ELR (cell line): Measurements from ENCODE around the gene COL23A1.
A peak's percentile ranks its signal among the peaks of the same experiment; 100 is the strongest.

Source experiments
- DNase-seq: peaks from one replicate; pipeline ENCODE4 v3.0.0-alpha.2; 2015; ENCODE audit warnings: low read depth

The COL23A1 gene

GRCh38 chr5:178590141-178590923 is at the start of gene COL23A1:
TSS of gene COL23A1 (minus strand) at chr5:178590393.
- DNase-seq, result peak; percentile 10

GRCh38 chr5:178637356-178638074 is 47.3 kb upstream of the COL23A1 start:
- no peak for DNase-seq

- no peak for DNase-seq
These were observed 42.1 kb upstream of the COL23A1 start for GRCh38 chr5:178632285-178632684.

DNA sequence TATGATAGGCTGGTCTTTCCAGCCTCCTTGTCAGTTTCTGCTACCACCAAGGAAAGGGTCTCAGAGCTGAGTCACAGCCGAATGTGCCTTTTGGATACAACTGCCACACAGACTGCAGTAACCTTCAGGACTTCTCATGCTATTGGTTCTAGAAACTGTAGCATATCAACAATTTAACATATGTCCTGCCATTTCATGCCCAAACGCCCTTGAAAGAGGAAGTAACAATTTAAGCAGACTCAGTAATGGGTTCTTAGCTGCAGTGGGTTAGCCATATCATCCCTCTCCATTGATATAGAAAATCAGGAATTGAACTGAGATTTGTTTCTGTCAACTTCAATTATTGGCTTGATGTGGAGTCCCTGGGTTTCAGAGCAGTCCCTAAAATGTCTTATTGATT is 40.8 kb upstream of the COL23A1 start:
- DNase-seq, result no peak

DNA sequence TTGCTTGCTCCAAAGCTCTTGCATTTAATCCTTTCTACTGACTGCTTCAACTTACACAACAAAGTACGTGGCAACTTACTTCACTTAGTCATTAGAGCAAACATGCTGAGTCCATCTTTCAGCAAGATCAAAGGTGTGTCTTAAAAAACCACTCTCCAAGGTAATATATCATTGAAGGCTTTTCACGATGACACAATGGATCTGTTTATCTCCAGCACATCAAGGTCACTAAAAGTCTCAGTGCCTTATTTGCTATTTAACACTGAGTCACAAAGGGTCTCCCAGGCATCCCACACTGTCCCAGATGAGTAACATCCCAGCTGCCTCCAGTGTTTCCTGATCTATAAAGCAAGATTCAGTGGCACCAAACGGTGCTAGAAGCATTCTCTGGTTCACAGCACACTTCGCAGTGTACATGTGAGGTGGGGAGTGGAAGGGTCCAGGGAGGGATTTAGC is 40.3 kb upstream of the COL23A1 start:
- peak; percentile 75 for DNase-seq

- no peak for DNase-seq
These were observed 37.0 kb upstream of the COL23A1 start for GRCh38 chr5:178627259-178627598.

DNA sequence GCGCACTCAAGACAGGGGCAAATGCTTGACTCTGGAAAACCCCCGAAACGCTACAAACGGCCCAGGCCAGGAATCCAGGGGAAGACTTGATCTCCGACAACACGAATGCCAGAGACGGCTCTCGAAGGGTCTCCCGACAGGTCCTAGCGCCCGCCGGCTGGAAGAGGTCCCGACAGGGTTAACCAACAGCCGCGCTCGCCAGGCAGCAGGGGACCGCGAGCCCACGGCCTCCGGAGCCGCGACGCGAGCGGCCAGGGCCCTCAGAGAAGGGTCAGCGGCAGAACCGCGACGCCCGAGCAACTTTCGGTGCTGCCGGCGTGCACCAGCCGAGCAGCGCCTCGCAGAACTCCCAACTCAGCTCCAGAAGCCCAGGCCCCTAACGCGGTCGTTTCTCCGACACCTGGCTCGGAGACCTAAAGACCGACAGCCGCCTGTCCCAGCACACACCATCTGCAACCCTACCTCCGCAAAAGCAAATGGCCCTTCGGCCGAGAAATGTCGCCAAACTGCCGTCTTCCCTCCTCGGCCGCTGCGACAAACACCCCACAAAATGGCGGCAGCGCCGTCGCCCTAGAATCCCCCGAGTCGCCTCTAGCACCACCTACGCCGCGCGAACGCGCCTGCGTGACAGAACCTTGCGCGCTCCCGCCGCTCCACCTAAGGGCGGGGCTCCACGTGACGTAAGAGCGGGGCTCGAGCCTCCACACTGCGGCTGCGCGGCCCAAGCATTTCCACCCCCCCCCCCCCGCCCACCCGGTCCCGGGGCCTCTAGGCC is 36.5 kb upstream of the COL23A1 start, which contains the start of gene CLK4:
Gene CLK4 (minus strand): TSS at position 567 of the 775 bp plus-strand sequence. CDS start 3,634 bp downstream, outside the sequence.
- peak; percentile 95 for DNase-seq

- DNase-seq, result no peak
These were observed 35.7 kb upstream of the COL23A1 start for GRCh38 chr5:178625679-178626483.

GRCh38 chr5:178624631-178625546 is 34.7 kb upstream of the COL23A1 start:
- peak; percentile 55 for DNase-seq

GRCh38 chr5:178622679-178623247 is 32.6 kb upstream of the COL23A1 start:
- no peak for DNase-seq

- no peak for DNase-seq
These were observed 29.2 kb upstream of the COL23A1 start for GRCh38 chr5:178619390-178619789.

DNA sequence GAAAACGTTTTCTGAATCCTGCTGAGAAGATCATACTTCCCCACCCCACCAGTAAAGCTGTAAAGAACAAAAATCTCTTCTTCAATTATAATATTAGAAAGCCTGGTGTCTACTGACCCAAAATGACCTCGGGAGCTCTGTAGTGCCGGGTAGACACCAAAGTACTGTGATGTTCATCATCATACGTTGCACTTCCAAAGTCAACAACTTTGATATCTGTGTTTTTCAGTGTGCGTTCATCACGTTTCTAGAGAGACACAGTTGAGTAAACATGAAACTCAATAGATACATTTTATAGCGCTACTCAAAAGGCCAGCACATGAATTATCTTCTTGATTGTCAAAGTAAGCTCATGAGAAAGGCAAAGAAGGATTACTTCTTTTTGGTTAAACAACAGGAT is 22.1 kb upstream of the COL23A1 start:
- DNase-seq, result no peak

DNA sequence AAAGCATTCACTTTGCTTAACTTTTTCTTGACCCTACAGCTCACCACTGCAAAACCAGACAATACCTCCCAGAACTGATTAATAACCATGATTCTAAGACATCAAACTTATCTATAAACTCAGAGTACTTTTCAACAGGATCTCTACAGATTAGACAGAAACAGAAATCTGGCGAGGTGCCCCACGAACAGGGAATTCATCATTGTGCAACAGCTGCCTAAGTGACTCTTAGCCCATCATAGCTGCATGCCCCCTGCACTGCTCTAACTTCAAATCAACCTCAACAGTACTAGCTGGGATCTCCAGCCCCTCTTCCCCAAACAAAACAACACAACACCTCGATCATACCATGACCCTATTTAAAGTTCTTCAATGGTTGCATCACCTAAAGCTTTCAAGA is 16.1 kb upstream of the COL23A1 start:
- DNase-seq, result no peak

DNA sequence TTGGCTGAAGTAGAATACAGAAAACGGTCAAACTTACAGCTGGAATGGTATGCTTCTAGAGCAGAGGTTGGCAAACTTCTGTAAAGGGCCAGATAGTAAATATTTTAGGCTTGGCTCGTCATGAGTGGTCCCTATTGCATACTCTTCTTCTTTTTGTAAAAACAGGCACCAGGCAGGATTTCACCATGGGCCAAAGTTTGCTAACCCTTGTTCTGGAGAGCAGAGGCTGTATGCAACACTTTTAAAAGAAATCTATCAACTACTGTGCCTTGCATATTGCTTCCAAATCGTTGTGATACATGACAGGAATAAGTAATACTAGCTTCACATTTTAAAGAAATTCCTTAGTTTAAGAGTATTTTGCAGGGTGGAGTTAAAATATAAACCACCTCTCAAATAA is 15.6 kb upstream of the COL23A1 start:
- no peak for DNase-seq

DNA sequence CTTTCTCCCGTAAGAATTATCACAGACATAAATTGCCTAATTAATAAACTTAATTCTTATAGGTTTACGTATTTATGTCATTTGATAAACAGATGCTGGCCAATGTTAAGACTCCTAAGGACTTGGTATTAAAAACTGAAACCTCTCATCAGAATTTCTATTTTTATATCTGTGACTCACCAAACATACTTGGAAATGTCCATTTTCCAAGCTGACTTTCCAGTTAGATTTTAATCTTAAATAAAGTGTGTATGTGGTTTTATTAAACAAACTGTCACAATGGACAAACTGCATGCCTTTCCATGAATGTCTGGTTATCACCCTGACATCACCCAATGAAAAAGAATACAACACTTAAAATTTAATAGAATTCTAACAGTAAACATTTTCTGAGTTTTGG is 12.6 kb upstream of the COL23A1 start:
- no peak for DNase-seq

GRCh38 chr5:178595750-178596149 is 5.6 kb upstream of the COL23A1 start:
- DNase-seq, result no peak

GRCh38 chr5:178595150-178595549 is 5.0 kb upstream of the COL23A1 start:
- no peak for DNase-seq

GRCh38 chr5:178590924-178591423 is 781 bp upstream of the COL23A1 start:
- DNase-seq, result no peak

DNA sequence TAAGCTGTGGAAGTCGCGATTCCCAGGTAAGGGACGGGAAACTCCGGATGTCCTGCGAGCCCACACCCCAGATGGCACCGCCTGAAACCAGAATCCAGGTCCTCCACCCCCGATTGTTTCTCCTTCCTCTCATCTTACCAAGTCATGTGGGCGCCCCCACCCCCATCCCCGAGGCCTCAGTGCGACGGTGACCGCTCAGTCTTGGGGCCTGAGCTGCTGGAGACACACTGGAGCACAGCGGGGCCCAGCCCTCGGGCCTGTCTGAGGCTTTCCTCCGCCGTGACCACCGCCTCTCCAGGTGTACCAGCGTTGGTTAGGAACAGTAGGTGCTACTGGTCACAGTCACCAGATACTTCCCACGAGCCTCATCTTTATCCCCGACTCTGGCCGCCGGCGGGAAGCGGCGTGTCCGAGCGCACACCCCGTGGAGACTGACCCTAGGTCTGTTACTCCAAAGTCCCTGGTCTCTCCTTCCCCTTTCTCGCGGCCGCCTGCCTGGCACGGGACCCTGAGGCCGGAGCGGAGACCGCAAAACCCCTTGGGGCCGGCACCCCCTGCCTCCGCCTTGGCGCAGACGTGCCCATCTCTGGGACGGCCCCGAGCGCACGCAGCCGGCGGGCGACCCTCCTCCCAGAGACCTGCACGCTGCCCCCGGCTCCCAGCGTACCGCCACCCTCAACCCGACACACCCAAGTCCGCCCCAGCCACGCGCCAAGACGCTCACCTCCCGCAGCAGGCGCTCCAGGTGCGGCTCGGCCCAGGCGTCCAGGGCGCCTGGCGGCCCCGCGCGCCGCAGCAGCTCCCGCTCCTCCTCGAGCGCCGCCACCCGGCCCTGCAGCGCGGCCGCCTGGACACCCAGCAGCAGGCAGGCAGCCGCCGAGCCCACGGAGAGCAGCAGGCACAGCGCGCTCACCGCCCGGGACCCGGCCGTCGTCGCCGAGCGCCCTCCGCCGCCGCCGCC is 733 bp downstream of the COL23A1 start:
- no peak for DNase-seq
